A549 treated with CORT108297 at 1 μM for 4 hours (cell line): ENCODE results near the gene CLDN12. TPM values are rescaled to one million over a fixed set of nuclear protein-coding genes. Genes with fewer than 3 reads are reported as not detected.

Source experiments
- total RNA-seq: library from RNA; stranded (reverse); fragments of 200-300 nt; extraction: Qiagen RNA extraction; gene quantifications from 5 replicates; pipeline ENCODE4 v1.2.3, GENCODE V29; 2022

Gene CLDN12
- 21.3 to 29.7 TPM (median 28.4 TPM) in 5 replicates for total RNA-seq

DNA sequence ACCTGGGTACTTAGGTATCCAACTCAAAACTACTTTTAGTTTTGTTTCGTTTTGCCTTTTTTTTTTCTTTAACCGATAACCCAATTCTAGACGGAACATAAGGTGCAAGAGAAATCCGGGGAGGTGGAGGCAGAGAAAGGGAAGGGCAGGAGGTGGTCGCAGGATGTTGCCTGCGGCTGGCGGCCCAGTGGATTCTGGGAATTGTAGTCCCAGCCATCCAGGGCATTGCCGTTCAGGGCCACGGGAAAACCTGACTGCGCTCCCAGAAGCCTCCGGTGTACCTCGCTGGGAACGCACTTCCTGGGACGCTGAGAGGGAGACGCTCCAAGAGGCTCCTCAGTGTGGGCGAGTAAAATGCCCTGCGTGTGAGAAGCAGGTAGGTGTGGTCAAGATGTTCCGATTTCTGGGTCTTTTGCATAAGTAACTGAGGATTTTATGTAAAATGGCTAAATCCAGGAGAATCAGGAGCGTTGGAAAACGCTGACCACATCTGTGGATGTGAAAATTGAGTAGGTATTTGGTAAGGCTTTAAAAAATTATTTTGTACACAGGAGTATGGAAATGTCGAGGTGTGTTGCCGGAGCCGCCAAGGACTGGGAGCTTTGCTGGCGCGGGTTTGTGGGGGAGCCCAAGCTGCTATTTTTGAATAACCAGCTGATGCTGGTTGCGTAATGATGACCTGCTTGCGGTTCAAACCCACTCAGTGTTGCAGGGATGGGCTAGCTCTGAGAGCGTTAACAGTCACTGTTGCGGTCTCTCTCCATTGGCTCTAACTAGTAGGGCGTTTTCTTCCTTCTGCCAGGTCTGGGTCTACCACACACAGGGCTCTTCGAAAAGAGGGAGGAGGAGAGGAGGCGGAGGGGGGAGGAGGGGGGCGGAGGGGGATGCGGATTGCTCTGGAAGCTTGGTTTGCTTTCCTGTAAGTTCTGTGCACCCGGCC is at the start of gene CLDN12:
Gene CLDN12 (plus strand): TSS at position 288 of the 940 bp plus-strand sequence. CDS start 9,216 bp downstream, outside the sequence.

Other genes starting within 250 kb of the CLDN12 start
- 13.9 to 16.0 TPM (median 14.2 TPM) in 5 replicates for gene STEAP1, start 249.0 kb upstream of the CLDN12 start, total RNA-seq
- 3.4 to 4.7 TPM (median 4.4 TPM) in 5 replicates for gene STEAP2, start 191.7 kb upstream of the CLDN12 start, total RNA-seq
- gene CFAP69, start 158.3 kb upstream of the CLDN12 start, total RNA-seq = 1.4 to 3.8 TPM (median 2.5 TPM) in 5 replicates
- gene FAM237B, start 82.2 kb upstream of the CLDN12 start, total RNA-seq = not detected in 5 replicates
- gene GTPBP10, start 56.7 kb upstream of the CLDN12 start, total RNA-seq = 20.7 to 28.6 TPM (median 22.6 TPM) in 5 replicates
- gene PTTG1IP2, start 66.2 kb downstream of the CLDN12 start, total RNA-seq = not detected in 5 replicates
- gene CDK14, start 192.9 kb downstream of the CLDN12 start, total RNA-seq = 0.06 to 0.42 TPM (median 0.13 TPM) in 5 replicates